ENCODE measurements around the gene EPHB1. TPM values are rescaled to one million over a fixed set of nuclear protein-coding genes. Genes with fewer than 3 reads are reported as not detected.

EPHB1 gene
- total RNA-seq, 4 donors from 2014 or later, result 11.1 to 14.2 (median 13.0) TPM

DNA sequence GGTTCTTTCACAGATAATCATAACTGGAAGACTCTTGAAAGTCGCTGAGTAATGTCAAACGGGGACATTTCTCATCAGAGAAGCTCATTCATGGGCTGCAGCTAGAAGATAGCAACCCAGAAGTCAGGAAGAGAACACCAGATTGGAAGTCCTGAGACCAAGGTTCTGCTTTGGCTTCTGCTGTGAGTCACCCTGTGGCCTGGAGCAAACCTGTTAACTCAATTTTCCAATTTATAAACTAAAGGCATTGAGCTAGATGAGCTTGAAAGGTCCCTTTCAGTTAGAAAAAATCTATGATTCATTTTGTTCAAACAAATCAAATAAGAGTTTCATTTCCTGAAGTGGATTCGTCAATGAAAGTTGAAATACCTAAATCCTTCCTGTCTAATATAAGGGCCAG is 402.2 kb downstream of the EPHB1 start:
- intact Hi-C loops (cut with DNase I; ENCODE audit: low total_unique reads), result no loop called here
- TF ChIP-seq POLR2A (IDR thresholded peaks at IDR 0.05), result no peak
- TF ChIP-seq, protein P1, sequence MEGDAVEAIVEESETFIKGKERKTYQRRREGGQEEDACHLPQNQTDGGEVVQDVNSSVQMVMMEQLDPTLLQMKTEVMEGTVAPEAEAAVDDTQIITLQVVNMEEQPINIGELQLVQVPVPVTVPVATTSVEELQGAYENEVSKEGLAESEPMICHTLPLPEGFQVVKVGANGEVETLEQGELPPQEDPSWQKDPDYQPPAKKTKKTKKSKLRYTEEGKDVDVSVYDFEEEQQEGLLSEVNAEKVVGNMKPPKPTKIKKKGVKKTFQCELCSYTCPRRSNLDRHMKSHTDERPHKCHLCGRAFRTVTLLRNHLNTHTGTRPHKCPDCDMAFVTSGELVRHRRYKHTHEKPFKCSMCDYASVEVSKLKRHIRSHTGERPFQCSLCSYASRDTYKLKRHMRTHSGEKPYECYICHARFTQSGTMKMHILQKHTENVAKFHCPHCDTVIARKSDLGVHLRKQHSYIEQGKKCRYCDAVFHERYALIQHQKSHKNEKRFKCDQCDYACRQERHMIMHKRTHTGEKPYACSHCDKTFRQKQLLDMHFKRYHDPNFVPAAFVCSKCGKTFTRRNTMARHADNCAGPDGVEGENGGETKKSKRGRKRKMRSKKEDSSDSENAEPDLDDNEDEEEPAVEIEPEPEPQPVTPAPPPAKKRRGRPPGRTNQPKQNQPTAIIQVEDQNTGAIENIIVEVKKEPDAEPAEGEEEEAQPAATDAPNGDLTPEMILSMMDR (IDR thresholded peaks at IDR 0.05), result no peak
- no peak overlapping the region for H3K4me3 ChIP-seq (ENCODE audit: low read depth, poor library complexity, severe bottlenecking)
- 59 to 70% methylated on average over 3 of the region's 3 CpGs for WGBS, 2 donors
- DNase-seq (ENCODE audit: low spot score in 2 of 2), result no peak

- TF ChIP-seq POLR2A (IDR thresholded peaks at IDR 0.05), result no peak
- 81 to 85% methylated on average over 3 of the region's 3 CpGs for WGBS, 2 donors
- no peak for DNase-seq (ENCODE audit: low spot score in 2 of 2)
- intact Hi-C loops (cut with DNase I; ENCODE audit: low total_unique reads), result no loop called here
- no peak overlapping the region for H3K4me3 ChIP-seq (ENCODE audit: low read depth, poor library complexity, severe bottlenecking)
Measured at GRCh38 chr3:135197856-135198255, 402.8 kb downstream of the EPHB1 start.

GRCh38 chr3:135199137-135199536 is 404.1 kb downstream of the EPHB1 start:
- no peak overlapping the region for H3K4me3 ChIP-seq (ENCODE audit: low read depth, poor library complexity, severe bottlenecking)
- 63 to 65% methylated on average over 2 of the region's 2 CpGs for WGBS, 2 donors
- intact Hi-C loops (cut with DNase I; ENCODE audit: low total_unique reads), result no loop called here
- no peak for DNase-seq (ENCODE audit: low spot score in 2 of 2)
- TF ChIP-seq, protein P1 (IDR thresholded peaks at IDR 0.05), result no peak
- no peak for TF ChIP-seq POLR2A (IDR thresholded peaks at IDR 0.05)

DNA sequence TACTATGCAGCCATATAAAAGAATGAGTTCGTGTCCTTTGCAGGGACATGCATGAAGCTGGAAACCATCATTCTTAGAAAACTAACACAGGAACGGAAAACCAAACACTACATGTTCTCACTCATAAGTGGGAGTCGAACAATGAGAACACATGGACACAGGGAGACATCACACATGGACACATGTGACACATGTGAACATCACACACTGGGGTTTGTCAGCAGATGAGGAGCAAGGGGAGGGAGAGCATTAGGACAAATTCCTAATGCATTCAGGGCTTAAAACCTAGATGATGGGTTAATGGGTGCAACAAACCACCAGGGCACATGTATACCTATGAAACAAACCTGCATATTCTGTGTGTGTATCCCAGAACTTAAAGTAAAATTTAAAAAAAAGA is 408.0 kb downstream of the EPHB1 start:
- no peak overlapping the region for H3K4me3 ChIP-seq (ENCODE audit: low read depth, poor library complexity, severe bottlenecking)
- no peak for DNase-seq (ENCODE audit: low spot score in 2 of 2)
- intact Hi-C loops (cut with DNase I; ENCODE audit: low total_unique reads), result no loop called here
- WGBS, 2 donors, result 92 to 94% methylated on average over 3 of the region's 3 CpGs
- TF ChIP-seq POLR2A (IDR thresholded peaks at IDR 0.05), result no peak
- TF ChIP-seq, protein P1 (IDR thresholded peaks at IDR 0.05), result no peak

DNA sequence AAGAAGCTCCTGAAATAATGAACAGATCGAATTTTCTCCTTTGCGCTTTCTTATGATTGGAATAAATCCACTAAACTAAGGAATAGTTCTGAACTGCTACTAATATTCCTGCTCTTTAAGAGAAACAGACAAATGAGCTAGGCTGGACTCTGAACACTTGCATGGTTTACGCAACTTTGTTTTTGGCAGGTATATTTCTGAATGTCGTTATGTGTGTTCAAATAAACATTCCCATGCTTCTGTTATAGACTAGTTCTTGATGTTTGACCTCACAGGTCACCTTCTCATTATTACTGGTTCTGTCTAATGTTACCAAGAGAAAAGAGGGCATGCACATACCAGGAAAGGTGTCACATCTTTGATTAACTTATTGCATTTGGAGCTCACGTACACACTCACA is 418.2 kb downstream of the EPHB1 start:
- no peak for TF ChIP-seq POLR2A (IDR thresholded peaks at IDR 0.05)
- TF ChIP-seq, protein P1 (IDR thresholded peaks at IDR 0.05), result no peak
- no peak overlapping the region for H3K4me3 ChIP-seq (ENCODE audit: low read depth, poor library complexity, severe bottlenecking)
- intact Hi-C loops (cut with DNase I; ENCODE audit: low total_unique reads), result no loop called here
- 75 to 82% methylated on average over 5 of the region's 5 CpGs for WGBS, 2 donors
- no peak for DNase-seq (ENCODE audit: low spot score in 2 of 2)

DNA sequence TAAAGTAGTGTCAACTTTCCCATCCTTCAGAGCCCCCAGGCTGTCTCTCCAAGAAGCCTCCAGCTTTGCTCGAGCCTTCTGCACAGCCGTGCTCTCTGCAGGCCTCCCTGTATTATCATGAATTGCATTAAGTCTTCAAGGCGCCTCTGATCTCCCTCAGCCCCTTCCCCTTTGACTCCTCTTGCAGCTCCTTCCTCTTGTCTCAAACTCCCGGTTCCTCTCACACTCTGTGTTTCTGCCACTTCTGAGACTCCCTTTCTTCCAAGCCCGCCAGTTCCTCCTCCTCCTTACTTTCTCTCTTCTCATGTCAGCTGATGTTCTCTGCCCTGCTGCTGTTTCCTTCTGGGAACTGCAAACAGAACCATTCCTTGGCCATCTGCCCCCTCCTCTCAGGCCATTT is 418.8 kb downstream of the EPHB1 start:
- WGBS, 2 donors, result 64 to 72% methylated on average over 5 of the region's 5 CpGs
- intact Hi-C loops (cut with DNase I; ENCODE audit: low total_unique reads), result no loop called here
- no peak overlapping the region for H3K4me3 ChIP-seq (ENCODE audit: low read depth, poor library complexity, severe bottlenecking)
- TF ChIP-seq POLR2A (IDR thresholded peaks at IDR 0.05), result no peak
- TF ChIP-seq, protein P1 (IDR thresholded peaks at IDR 0.05), result no peak
- no peak for DNase-seq (ENCODE audit: low spot score in 2 of 2)
